Measurements from ENCODE around the gene TRAPPC10.

DNA sequence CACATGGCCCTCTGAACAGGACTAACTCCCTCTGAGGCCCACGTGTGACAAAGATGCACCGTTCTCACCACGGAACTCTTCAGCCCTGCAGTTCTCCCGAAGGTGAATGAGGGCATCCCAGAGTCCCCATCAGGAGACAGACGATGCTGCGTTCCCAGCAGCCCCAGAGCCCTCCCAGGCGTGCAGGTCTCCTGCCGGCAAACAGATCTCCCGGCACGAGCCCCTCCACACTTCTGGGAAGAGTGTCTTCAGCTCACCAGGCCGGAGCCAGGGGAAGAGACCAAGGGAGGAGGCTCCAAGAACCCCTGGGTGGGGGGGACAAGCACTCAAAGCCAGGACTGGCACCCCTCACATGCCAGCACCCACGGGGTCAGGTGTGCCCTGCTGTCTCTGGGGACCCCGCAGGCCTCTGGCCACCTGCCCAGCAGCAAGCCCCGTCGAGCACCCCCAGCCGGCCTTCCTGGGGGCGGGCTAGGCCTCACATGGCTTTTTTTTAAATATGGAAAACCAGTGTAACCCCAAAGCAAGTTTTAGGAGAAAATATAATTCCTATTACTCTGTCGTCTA, 45.1 kb upstream of the TRAPPC10 start:
- TF ChIP-seq, protein P1, sequence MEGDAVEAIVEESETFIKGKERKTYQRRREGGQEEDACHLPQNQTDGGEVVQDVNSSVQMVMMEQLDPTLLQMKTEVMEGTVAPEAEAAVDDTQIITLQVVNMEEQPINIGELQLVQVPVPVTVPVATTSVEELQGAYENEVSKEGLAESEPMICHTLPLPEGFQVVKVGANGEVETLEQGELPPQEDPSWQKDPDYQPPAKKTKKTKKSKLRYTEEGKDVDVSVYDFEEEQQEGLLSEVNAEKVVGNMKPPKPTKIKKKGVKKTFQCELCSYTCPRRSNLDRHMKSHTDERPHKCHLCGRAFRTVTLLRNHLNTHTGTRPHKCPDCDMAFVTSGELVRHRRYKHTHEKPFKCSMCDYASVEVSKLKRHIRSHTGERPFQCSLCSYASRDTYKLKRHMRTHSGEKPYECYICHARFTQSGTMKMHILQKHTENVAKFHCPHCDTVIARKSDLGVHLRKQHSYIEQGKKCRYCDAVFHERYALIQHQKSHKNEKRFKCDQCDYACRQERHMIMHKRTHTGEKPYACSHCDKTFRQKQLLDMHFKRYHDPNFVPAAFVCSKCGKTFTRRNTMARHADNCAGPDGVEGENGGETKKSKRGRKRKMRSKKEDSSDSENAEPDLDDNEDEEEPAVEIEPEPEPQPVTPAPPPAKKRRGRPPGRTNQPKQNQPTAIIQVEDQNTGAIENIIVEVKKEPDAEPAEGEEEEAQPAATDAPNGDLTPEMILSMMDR (IDR thresholded peaks at IDR 0.05), result no peak
- no peak for TF ChIP-seq POLR2A (IDR thresholded peaks at IDR 0.05)

Data from uterus (tissue), 2 donors.